DND-41 (cell line): ENCODE measurements around the gene PCBP4.

ENCODE experiments used
- CTCF ChIP-seq: IDR thresholded peaks from 2 replicates; pipeline ENCODE4 v1.5.1; 2012; ENCODE audit warnings: borderline replicate concordance, low read length, moderate library complexity, mild to moderate bottlenecking; ENCODE audit not compliant: poor library complexity, severe bottlenecking; ENCODE audit errors: extremely low read depth
- EZH2 ChIP-seq: IDR thresholded peaks from 3 replicates; pipeline ENCODE4 v1.6.1; 2012; ENCODE audit warnings: borderline replicate concordance, low read depth, mild to moderate bottlenecking, moderate library complexity, low read length, inconsistent platforms; ENCODE audit not compliant: severe bottlenecking

GRCh38 chr3:51969841-51970240 lies 2.6 kb upstream of the PCBP4 start:
- TF ChIP-seq CTCF (no peak), EZH2 (no peak)
